ENCODE data around the gene CATSPERE. TPM values are rescaled to one million over a fixed set of nuclear protein-coding genes. Genes with fewer than 3 reads are reported as not detected.

The CATSPERE gene
- total and polyA plus RNA-seq, 9 of the 15 experiments (the other 6 are each of a cell fraction or from before 2014, with no cell fraction given): 0.06 to 0.16 (median 0.09) TPM; not detected in 3

DNA sequence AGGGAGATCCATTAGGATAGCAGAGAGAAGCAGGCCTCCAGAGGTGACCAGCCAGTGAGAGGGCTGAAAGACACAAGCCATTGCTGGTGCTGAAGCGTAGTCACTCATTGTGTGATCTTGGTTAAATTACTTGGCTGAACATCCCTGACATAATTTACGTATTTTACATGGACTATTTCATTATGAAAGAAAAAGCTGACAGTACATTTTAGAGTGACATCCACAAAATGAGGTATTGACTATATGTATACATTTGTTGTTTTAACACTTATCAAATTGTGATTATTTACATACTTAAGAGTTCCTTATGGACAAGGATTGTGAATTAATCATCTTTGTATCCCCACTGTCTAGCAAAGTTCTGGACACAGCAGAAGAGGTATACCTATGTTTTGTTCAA lies 206.7 kb downstream of the CATSPERE start (continued):
- TF ChIP-seq, protein P1, sequence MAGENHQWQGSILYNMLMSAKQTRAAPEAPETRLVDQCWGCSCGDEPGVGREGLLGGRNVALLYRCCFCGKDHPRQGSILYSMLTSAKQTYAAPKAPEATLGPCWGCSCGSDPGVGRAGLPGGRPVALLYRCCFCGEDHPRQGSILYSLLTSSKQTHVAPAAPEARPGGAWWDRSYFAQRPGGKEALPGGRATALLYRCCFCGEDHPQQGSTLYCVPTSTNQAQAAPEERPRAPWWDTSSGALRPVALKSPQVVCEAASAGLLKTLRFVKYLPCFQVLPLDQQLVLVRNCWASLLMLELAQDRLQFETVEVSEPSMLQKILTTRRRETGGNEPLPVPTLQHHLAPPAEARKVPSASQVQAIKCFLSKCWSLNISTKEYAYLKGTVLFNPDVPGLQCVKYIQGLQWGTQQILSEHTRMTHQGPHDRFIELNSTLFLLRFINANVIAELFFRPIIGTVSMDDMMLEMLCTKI (IDR thresholded peaks at IDR 0.05; ENCODE audit: partially characterized antibody): no peak
- TF ChIP-seq MAFF (IDR thresholded peaks at IDR 0.05; ENCODE audit: low read length) (peak; percentile 41; the same call in 1 of the 2 replicates), SMAD1 (IDR thresholded peaks at IDR 0.05; ENCODE audit: low read depth, low read length, partially characterized antibody) (no peak), ZNF121 (CRISPR knock-in tag; conservative IDR thresholded peaks at IDR 0.05) (no peak), C11orf30 (IDR thresholded peaks at IDR 0.05; ENCODE audit: low read depth) (peak; percentile 72), ZNF146 (CRISPR knock-in tag; IDR thresholded peaks at IDR 0.05; ENCODE audit: unreplicated experiment) (no peak), ZNF57 (CRISPR knock-in tag; IDR thresholded peaks at IDR 0.05) (no peak), CREB1 (IDR thresholded peaks at IDR 0.05) (no peak), CREB1 (CRISPR knock-in tag; IDR thresholded peaks at IDR 0.05) (no peak), TCF7L2 (IDR thresholded peaks at IDR 0.05; ENCODE audit: low read depth, low read length) (no peak), SRSF7 (optimal IDR thresholded peaks at IDR 0.05; ENCODE audit: low read depth, low read length) (no peak), TFAM (CRISPR knock-in tag; conservative IDR thresholded peaks at IDR 0.05) (no peak), PTTG1 (tag; IDR thresholded peaks at IDR 0.05; ENCODE audit: low read depth) (no peak)
- TF ChIP-seq, protein P2, sequence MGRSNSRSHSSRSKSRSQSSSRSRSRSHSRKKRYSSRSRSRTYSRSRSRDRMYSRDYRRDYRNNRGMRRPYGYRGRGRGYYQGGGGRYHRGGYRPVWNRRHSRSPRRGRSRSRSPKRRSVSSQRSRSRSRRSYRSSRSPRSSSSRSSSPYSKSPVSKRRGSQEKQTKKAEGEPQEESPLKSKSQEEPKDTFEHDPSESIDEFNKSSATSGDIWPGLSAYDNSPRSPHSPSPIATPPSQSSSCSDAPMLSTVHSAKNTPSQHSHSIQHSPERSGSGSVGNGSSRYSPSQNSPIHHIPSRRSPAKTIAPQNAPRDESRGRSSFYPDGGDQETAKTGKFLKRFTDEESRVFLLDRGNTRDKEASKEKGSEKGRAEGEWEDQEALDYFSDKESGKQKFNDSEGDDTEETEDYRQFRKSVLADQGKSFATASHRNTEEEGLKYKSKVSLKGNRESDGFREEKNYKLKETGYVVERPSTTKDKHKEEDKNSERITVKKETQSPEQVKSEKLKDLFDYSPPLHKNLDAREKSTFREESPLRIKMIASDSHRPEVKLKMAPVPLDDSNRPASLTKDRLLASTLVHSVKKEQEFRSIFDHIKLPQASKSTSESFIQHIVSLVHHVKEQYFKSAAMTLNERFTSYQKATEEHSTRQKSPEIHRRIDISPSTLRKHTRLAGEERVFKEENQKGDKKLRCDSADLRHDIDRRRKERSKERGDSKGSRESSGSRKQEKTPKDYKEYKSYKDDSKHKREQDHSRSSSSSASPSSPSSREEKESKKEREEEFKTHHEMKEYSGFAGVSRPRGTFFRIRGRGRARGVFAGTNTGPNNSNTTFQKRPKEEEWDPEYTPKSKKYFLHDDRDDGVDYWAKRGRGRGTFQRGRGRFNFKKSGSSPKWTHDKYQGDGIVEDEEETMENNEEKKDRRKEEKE (IDR thresholded peaks at IDR 0.05; ENCODE audit: borderline replicate concordance in 1 of 2, control insufficient read depth in 1 of 2, low read depth in 2 of 2, low read length in 1 of 2): no peak
